ENCODE results near the gene SPATA19. TPM values are rescaled to one million over a fixed set of nuclear protein-coding genes. Genes with fewer than 3 reads are reported as not detected.

SPATA19 gene
- total RNA-seq, 4 donors from 2014 or later: not detected

- Histone ChIP-seq H3K27ac (no peak overlapping the region), H3K9me3 (no peaks in the 10 kb centered on the region), H3K36me3 (no peaks in the 10 kb centered on the region), H3K27me3 (no peaks in the 10 kb centered on the region), H3K4me3 (no peak overlapping the region), H3K4me1 (no peaks in the 10 kb centered on the region)
- no peak for TF ChIP-seq POLR2A (IDR thresholded peaks at IDR 0.05)
- no peak for TF ChIP-seq CTCF (IDR thresholded peaks at IDR 0.05 in 4 of 5, conservative IDR thresholded peaks at IDR 0.05 in 1 of 5)
- ATAC-seq (no peak), DNase-seq (no peak)
- in situ Hi-C loops (cut with MboI; ENCODE audit: low sequenced_read_pairs in 4 of 4) (loop anchor here in 1 of 4 donors (25.0 kb wide), 1 partner anchor 704 kb away; no protein-coding TSS in a partner anchor), intact Hi-C loops (cut with DNase I; ENCODE audit: low total_unique reads) (no loop called here)
Observed at GRCh38 chr11:133841279-133842043, 3.9 kb downstream of the SPATA19 start.

- ATAC-seq (no peak), DNase-seq (no peak)
- Histone ChIP-seq H3K36me3 (no peaks in the 10 kb centered on the region), H3K4me3 (no peak overlapping the region), H3K4me1 (no peaks in the 10 kb centered on the region), H3K9me3 (no peaks in the 10 kb centered on the region), H3K27ac (no peak overlapping the region), H3K27me3 (no peaks in the 10 kb centered on the region)
- in situ Hi-C loops (cut with MboI; ENCODE audit: low sequenced_read_pairs in 4 of 4) (loop anchor here in 1 of 4 donors (25.0 kb wide), 1 partner anchor 703 kb away; no protein-coding TSS in a partner anchor), intact Hi-C loops (cut with DNase I; ENCODE audit: low total_unique reads) (no loop called here)
- TF ChIP-seq CTCF (IDR thresholded peaks at IDR 0.05 in 4 of 5, conservative IDR thresholded peaks at IDR 0.05 in 1 of 5): no peak
- TF ChIP-seq POLR2A (IDR thresholded peaks at IDR 0.05): no peak
Observed at GRCh38 chr11:133840479-133840941, 4.8 kb downstream of the SPATA19 start.

DNA sequence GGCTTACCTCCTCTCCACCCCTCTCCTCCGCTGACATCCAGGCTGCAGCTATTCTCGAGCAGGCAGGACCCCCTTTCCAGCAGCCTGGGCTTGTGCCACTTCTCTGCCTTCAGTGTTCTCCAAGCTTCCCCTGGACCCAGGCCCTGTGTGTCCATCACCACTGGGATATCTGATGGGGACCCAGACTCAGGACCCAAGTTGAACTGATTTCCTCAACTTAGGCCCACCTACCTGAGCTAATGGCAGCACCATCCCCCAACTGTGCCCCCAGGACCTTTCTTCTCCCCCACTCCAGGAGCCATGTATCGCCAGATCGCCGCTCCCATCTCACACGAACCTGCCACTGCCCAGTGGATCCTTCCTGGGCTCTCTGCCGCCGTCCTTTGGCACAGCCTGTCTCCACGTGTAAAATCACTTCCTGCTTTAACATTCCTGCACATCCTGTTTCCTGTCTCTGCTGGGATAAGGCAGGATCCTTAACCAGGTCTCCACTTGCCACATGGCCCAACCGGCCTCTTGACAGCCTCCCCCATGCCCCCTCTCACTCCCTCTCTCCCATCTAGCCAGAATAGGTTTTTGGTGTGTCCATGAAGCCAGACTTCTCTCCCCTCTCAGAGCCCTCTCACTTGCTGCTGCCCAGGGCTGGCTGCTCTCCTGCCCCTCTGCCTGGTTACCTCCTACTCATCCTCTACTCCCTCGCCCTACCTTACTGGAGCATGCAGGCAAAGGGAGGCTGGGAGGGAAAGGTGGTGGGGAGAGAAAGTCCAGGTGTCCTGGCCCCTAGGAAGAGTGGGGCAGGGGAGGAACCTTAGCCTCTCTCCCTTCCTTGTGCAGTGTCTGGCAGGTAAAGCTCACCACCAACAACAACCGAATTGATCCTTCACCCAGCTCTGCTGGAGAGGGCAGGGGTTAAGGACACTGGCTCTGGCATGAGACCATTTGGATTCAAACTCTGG lies 9.4 kb downstream of the SPATA19 start:
- DNase-seq: no peak
- intact Hi-C loops (cut with DNase I; ENCODE audit: low total_unique reads): loop anchor here (2.0 to 5.0 kb wide), 2 partner anchors 701 to 759 kb away; no protein-coding TSS in a partner anchor
- TF ChIP-seq CTCF (IDR thresholded peaks at IDR 0.05 in 4 of 5, conservative IDR thresholded peaks at IDR 0.05 in 1 of 5): no peak
- TF ChIP-seq POLR2A (IDR thresholded peaks at IDR 0.05): no peak
- ATAC-seq: no peak
- no peak overlapping the region for H3K27ac ChIP-seq
- no peaks in the 10 kb centered on the region for H3K36me3 ChIP-seq
- H3K9me3 ChIP-seq: no peaks in the 10 kb centered on the region
- no peaks in the 10 kb centered on the region for H3K4me1 ChIP-seq
- no peak overlapping the region for H3K4me3 ChIP-seq
- in situ Hi-C loops (cut with MboI; ENCODE audit: low sequenced_read_pairs in 4 of 4): loop anchor here in 2 of 4 donors (10.0 to 25.0 kb wide), 2 partner anchors 699 to 701 kb away; no protein-coding TSS in a partner anchor
- peaks cover 0 to 11% (median 0%) of the 10 kb centered on the region in 3 donors for H3K27me3 ChIP-seq

- Histone ChIP-seq H3K27ac (no peak overlapping the region), H3K27me3 (peaks cover 0 to 11% (median 0%) of the 10 kb centered on the region in 3 donors), H3K4me3 (no peak overlapping the region), H3K36me3 (no peaks in the 10 kb centered on the region), H3K4me1 (no peaks in the 10 kb centered on the region), H3K9me3 (no peaks in the 10 kb centered on the region)
- DNase-seq: no peak
- in situ Hi-C loops (cut with MboI; ENCODE audit: low sequenced_read_pairs in 4 of 4): loop anchor here in 2 of 4 donors (10.0 to 25.0 kb wide), 2 partner anchors 698 to 700 kb away; no protein-coding TSS in a partner anchor
- TF ChIP-seq CTCF (IDR thresholded peaks at IDR 0.05 in 4 of 5, conservative IDR thresholded peaks at IDR 0.05 in 1 of 5) (peak in 4 of 5 experiments; percentile 28 to 68 (median 50)), POLR2A (IDR thresholded peaks at IDR 0.05) (no peak)
- ATAC-seq: peak in 1 of 2 donors; percentile 63
- intact Hi-C loops (cut with DNase I; ENCODE audit: low total_unique reads): loop anchor here (2.0 to 5.0 kb wide), 2 partner anchors 700 to 758 kb away; no protein-coding TSS in a partner anchor
Observed at GRCh38 chr11:133834682-133835592, 10.4 kb downstream of the SPATA19 start.
